Kasumi-1 (cell line): ENCODE data around the gene RIPOR2.
"Not testable (repeated sequence)": the region's sequence is repeated elsewhere in the genome, so short reads cannot be mapped to it uniquely, and the experiment has no call there.

Experiments
- DNase-seq, 2 experiments: peaks; one replicate each; lab custom pipeline; 2025; lab: John Stamatoyannopoulos, UW

The RIPOR2 gene

GRCh38 chr6:24957199-24957598, 21.4 kb upstream of the RIPOR2 start:
- DNase-seq: no peak

DNA sequence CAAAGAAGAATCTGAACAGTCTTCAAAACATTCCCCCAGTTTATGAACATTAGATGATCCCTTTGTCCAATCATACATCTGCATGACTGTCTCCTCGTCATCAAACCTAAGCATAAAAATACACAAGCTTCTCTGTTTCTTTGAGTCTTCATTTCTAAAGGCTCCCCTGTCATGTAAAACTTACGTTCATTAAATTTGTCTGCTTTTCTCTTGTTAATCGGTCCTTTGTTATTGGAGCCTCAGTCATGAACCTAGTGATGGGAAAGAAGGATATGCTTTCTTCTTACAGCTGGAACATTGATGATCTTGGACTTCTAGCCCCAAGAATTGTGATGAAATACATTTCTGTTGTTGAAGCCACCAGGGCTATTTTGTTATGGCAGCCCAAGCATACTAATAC, 18.0 kb upstream of the RIPOR2 start:
- no peak for DNase-seq

- DNase-seq: peak; percentile 62 to 68
These were observed 16.1 kb upstream of the RIPOR2 start for GRCh38 chr6:24951811-24952299.

GRCh38 chr6:24950218-24950941, 14.6 kb upstream of the RIPOR2 start:
- no peak for DNase-seq

GRCh38 chr6:24949020-24949569, 13.3 kb upstream of the RIPOR2 start:
- DNase-seq: no peak

DNA sequence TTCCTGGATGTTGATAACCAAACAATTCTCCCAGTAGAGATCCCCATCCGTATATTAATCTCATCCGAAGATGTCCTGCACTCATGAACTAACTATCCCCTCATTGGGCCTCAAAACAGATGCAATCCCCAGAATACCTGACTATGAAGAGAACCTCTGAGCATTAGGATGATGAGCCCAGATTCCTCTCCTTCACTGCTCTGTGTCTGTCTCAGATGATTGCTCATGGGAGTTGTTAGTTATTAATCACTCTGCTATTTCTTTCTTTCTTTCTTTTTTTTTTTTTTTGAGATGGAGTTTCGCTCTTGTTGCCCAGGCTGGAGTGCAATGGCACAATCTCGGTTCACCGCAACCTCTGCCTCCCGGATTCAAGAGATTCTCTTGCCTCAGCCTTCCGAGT, 12.5 kb upstream of the RIPOR2 start:
- DNase-seq: not testable (repeated sequence)

- no peak for DNase-seq
These were observed 11.9 kb upstream of the RIPOR2 start for GRCh38 chr6:24947636-24948035.

DNA sequence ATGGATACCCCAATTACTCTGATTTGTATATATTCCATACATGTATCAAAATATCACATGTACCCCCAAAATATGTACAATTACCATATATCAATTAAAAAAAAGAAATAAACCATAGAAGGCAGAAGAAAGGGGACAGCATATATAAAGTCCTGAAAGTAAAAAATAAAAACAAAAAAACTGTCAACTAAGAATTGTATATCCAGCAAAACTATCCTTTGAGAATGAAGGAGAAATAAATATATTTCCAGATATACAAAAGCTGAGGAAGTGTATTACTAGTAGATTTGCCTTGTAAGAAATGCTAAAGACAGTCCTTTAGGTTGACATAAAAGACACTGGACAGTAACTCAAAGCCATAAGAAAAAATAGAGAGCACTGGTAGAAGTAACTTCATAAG, 9.3 kb upstream of the RIPOR2 start:
- DNase-seq: no peak

DNA sequence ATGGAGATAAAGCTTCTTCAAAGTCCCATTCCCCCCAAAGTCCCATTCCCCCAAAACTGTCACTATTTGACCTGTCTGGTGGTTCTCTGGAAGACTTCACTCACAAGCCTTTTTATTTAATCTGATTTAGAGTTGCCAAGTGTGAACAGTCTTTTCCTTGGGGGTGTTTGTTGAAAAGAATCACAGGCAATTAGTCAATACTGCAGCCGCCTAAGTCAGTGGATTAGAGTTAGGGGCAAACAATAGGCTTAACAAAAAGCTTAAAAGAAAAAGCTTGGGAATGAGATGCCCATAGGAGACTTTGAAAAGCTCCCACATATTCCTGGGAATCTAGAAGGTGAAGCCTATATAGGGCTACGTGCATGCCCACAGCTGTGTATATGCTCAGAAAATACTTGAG, 8.0 kb upstream of the RIPOR2 start:
- DNase-seq: no peak

- no peak for DNase-seq
These were observed 4.7 kb upstream of the RIPOR2 start for GRCh38 chr6:24940311-24940917.

- DNase-seq: no peak
These were observed 1.0 kb upstream of the RIPOR2 start for GRCh38 chr6:24936641-24937317.

DNA sequence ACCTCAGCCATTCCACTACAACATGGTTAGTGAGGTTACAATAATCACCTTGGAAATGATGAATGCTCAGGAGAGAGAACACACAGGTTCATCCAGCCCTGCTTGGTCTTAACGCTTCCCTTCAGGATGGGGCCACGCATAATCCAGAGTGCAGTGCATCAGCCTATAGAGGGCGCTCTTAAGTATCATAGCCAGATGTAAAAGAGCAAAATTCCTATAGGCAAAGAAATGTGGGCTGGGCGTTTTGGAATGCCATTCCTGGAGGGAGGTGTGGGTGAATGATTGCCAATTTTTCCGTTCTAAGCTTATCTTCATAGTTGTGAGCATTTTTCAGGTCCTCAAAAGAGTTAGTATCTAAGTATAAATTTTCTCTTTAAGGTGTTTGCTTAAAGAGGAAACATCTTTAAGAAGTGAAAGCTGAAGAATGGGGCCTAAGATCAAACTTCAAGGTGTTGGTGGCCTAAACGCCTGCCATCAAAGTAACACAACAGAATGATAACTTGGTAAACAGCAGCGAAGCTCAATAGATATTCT, 1.8 kb downstream of the RIPOR2 start:
- DNase-seq: peak; percentile 43 to 56

- DNase-seq: no peak
These were observed 2.5 kb downstream of the RIPOR2 start for GRCh38 chr6:24933266-24933665.

DNA sequence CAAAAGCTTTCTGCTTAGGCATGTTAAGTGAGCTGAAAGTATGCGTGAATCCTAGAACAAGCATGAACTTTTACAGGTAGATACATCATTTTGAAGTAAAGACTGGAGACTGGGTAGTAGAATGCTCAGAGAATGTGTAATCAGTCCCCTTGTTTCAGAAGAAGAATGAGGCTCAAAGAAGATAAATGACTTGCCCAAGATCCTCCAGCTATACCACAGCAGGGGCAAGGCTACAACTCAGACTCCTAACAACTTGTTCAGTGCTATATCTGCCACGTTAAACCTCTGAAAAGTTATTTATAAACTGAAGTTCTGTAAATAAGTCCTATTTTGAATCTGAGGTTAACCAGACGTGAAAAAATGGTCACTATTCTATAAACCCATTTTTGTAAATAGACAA, 2.9 kb downstream of the RIPOR2 start:
- DNase-seq: no peak

DNA sequence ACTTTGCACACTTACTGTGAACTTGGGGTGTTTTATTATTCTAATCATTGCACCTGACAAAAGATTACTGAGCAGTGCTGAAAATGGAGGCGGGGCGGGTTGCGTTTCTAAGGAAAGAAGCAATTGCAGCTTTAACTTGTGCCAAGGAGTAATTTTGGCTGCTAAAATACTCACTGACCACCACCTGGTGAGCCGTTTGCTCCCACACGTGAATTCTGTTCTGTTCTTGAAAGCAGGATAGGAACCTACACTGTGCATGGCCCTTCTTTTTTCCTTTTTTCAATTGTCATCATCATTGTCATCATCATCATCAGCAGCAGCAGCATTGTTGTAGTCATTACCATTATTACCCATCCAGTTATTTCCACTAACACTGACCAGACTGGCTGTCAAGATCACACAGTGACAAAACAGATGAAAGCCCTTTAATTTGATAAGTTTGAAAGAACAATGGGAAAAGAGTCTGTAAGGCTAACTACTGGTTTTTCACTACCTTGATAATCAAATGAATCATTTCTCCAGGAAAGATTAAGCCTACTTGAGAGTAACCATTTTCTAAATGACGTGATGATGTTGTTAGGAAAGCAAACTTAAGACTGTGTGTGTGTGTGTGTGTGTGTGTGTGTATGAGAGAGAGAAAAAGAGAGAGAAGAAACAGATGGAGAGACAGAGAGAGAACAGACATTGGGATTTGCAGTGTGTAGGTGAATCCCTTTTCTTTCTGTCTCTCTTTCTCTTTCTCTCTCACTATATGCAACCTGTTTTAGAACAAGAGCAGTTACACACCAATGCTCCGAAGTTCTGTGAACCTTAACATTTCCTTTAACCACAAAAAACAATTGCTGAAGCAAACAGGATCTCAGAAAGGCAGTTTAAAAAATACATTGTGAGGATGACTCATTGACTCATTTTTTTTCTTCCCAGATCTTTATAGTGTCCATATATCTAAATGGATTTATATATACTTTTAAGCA, 3.8 kb downstream of the RIPOR2 start:
- no peak for DNase-seq

DNA sequence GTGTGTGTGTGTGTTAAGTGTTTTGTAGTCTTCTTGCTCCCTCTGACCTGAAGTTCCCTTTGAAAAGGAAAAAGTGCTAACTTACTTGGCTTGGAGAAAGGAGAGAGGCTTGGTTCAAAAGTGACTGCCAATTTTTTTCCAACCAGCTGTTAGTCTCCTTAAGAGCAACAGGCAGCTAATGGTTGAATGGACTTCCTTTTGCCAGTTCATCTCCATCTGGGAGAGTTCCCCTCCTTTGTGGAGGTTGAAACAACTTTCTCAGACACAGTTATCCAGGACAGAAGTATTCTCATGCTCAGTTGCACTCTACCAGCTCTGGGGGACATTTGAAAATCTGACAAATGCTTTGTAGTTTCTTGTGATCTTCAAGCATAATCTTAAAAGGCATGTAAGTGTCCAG, 4.5 kb downstream of the RIPOR2 start:
- DNase-seq: no peak

GRCh38 chr6:24930431-24930871, 5.3 kb downstream of the RIPOR2 start:
- no peak for DNase-seq

DNA sequence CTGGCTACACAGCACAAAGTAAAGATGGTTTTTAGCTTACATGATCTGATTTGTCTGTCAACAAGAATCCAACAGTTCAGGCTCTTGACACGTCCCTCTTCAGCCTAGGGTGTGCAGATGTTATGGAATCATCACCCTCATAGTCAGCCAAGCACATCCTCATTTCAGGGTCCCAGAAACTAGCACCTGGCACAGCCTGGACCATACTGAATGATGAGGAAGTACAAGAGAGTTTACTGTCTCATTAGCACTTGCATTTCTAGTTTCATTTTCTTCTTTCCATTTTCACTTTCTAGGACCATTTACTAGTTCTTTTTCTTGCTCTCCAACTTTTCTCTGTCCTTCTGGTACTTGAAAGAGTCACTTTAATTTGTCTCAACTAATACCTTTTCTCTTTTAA, 6.5 kb downstream of the RIPOR2 start:
- DNase-seq: no peak

DNA sequence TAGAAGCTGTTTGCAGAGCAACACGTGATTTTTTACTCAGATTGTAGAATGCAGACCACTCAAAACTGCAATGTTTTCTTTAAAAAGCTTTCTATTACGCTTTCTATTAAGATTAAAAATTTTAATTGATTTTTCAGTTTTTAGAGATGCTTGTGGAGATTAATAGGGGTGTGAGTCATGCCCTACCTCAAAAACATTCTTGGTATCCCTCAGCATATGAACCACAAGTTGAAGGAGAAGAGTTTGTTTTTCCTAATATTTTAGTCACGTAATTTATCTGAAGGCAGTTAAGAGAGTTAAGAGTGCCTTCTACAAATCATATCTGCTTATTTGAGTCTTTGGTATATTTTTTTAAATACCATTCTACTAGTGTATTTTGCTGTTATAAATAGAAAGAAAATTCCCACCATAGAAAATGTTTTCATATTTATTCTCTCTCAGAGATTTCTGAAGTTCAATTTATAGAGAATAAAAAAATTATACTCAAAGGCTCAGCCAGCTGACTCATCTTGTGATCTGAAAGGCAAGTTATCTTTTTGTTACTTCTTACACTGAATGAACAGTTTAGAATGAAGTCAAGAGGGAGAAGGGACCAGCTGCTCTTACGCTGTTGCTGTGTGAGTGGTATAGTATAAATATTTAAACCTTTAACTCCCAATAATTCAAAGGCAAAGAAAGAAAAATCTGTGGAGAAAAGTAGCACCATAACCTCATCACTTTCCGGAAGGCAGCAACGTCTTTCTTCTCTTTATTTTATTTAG, 7.6 kb downstream of the RIPOR2 start:
- no peak for DNase-seq

DNA sequence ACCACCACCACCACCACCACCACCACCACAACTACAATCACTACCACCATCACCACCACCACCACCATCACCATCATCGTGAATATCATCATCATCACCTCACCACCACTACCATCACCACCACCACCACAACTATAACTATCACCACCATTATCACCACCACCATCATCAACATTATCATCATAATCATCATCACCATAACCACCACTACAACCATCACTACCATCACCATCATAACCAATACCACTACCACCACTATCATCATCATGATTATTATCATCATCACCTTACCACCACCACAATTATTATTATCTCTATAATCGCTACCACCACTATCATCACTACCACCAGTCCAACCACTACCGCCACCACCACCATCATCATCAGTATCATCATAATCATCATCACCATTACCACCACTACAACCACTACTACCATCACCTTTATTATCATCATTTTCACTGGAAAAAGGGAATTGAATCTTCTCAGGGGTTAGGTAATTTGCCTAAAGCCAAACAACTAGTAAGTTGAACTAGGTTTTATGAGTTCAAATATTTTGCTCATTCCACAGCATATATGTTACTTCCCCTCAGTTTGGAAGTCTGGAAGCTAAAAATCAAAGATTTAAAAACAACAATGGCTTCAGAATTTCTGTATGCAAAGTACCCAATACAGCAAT, 8.3 kb downstream of the RIPOR2 start:
- no peak for DNase-seq
